KMS-11 (cell line): ENCODE results near the gene MACROD2.

Source experiments
- H2AFZ ChIP-seq: fragments of 200-600 bp; sonication (generic); 2 replicates; pipeline ENCODE4 v1.6.1; 2016; ENCODE audit warnings: antibody characterized with exemption, mixed run types, low read depth
- H3K27ac ChIP-seq: fragments of 200-600 bp; sonication (generic); 2 replicates; pipeline ENCODE4 v1.6.1; 2016; ENCODE audit warnings: mild to moderate bottlenecking, mixed run types
- H3K27me3 ChIP-seq: fragments of 200-600 bp; sonication (generic); 2 replicates; pipeline ENCODE4 v1.6.1; 2017; ENCODE audit warnings: mild to moderate bottlenecking, low read depth, mixed run types, moderate library complexity; ENCODE audit not compliant: insufficient read depth
- H3K36me3 ChIP-seq: fragments of 200-600 bp; sonication (generic); 2 replicates; pipeline ENCODE4 v1.6.1; 2017; ENCODE audit warnings: mild to moderate bottlenecking, mixed run types; ENCODE audit not compliant: insufficient read depth
- H3K4me1 ChIP-seq: fragments of 200-600 bp; sonication (generic); 2 replicates; pipeline ENCODE4 v1.6.1; 2016; ENCODE audit warnings: mild to moderate bottlenecking, low read depth, mixed run types; ENCODE audit not compliant: poor library complexity, severe bottlenecking
- H3K4me2 ChIP-seq: fragments of 200-600 bp; sonication (generic); 2 replicates; pipeline ENCODE4 v1.7.0; 2016; ENCODE audit warnings: mild to moderate bottlenecking, mixed run types
- H3K4me3 ChIP-seq: fragments of 200-600 bp; sonication (generic); IDR thresholded peaks from 2 replicates; pipeline ENCODE4 v1.6.1; 2017; ENCODE audit warnings: low read depth, low read length, mixed read lengths; ENCODE audit not compliant: insufficient read depth
- H3K79me2 ChIP-seq: fragments of 200-600 bp; sonication (generic); 2 replicates; pipeline ENCODE4 v1.6.1; 2016; ENCODE audit warnings: low read depth, mixed run types; ENCODE audit not compliant: insufficient read depth
- H3K9ac ChIP-seq: fragments of 200-600 bp; sonication (generic); 2 replicates; pipeline ENCODE4 v1.6.1; 2016; ENCODE audit warnings: mild to moderate bottlenecking, mixed run types
- H4K20me1 ChIP-seq: fragments of 200-600 bp; sonication (generic); 2 replicates; pipeline ENCODE4 v1.6.1; 2016; ENCODE audit warnings: mild to moderate bottlenecking, mixed run types; ENCODE audit not compliant: insufficient read depth
- TF ChIP-seq, protein P1 (sequence below): fragments of 200-600 bp; sonication (generic); conservative IDR thresholded peaks from 2 replicates; pipeline ENCODE4 v1.6.1; 2017; ENCODE audit warnings: low read depth, mild to moderate bottlenecking, antibody characterized with exemption, low read length, moderate library complexity, mixed read lengths

MACROD2 gene

DNA sequence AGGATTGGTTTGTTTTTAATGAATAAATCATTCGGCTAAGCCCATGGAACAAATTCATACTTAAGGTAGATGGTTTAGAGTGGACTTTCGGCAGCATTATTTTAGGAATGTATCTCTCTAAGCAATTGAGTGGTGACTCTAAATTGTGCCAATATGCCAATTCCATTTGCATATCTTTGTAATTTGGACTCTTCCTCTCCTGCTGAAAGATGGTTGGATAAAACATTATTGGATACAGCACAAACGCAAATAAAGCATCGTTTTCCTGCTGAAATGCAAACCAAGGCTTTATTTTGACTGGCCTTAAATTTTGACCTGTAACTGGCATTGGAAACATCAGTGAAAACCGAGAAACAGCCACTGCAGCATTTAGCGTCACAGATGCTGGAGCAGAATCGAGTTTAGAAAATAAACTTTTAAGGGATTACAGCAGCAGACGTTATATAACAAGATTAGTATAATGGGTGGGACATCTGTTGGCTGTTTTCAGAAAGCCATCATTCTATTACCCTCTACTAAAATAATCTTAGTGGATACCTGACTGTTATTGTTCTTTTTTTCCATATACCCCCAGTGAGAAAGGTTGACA is 1852.0 kb downstream of the MACROD2 start:
- H3K36me3 ChIP-seq: no peaks in the 10 kb centered on the region
- H4K20me1 ChIP-seq: no peaks in the 10 kb centered on the region
- H3K9ac ChIP-seq: no peak overlapping the region
- H3K4me2 ChIP-seq: no peak overlapping the region
- no peak overlapping the region for H3K27ac ChIP-seq
- H3K79me2 ChIP-seq: no peaks in the 10 kb centered on the region
- no peaks in the 10 kb centered on the region for H3K27me3 ChIP-seq
- no peaks in the 10 kb centered on the region for H3K4me1 ChIP-seq
- TF ChIP-seq, protein P1, sequence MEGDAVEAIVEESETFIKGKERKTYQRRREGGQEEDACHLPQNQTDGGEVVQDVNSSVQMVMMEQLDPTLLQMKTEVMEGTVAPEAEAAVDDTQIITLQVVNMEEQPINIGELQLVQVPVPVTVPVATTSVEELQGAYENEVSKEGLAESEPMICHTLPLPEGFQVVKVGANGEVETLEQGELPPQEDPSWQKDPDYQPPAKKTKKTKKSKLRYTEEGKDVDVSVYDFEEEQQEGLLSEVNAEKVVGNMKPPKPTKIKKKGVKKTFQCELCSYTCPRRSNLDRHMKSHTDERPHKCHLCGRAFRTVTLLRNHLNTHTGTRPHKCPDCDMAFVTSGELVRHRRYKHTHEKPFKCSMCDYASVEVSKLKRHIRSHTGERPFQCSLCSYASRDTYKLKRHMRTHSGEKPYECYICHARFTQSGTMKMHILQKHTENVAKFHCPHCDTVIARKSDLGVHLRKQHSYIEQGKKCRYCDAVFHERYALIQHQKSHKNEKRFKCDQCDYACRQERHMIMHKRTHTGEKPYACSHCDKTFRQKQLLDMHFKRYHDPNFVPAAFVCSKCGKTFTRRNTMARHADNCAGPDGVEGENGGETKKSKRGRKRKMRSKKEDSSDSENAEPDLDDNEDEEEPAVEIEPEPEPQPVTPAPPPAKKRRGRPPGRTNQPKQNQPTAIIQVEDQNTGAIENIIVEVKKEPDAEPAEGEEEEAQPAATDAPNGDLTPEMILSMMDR: no peak
- no peak overlapping the region for H2AFZ ChIP-seq
- no peak overlapping the region for H3K4me3 ChIP-seq

GRCh38 chr20:15848126-15848525 is 1852.8 kb downstream of the MACROD2 start:
- H3K4me1 ChIP-seq: no peaks in the 10 kb centered on the region
- H4K20me1 ChIP-seq: no peaks in the 10 kb centered on the region
- H3K27ac ChIP-seq: no peak overlapping the region
- no peaks in the 10 kb centered on the region for H3K79me2 ChIP-seq
- H3K4me3 ChIP-seq: no peak overlapping the region
- H3K27me3 ChIP-seq: no peaks in the 10 kb centered on the region
- TF ChIP-seq, protein P1: no peak
- H3K36me3 ChIP-seq: no peaks in the 10 kb centered on the region
- H3K9ac ChIP-seq: no peak overlapping the region
- no peak overlapping the region for H3K4me2 ChIP-seq
- no peak overlapping the region for H2AFZ ChIP-seq

DNA sequence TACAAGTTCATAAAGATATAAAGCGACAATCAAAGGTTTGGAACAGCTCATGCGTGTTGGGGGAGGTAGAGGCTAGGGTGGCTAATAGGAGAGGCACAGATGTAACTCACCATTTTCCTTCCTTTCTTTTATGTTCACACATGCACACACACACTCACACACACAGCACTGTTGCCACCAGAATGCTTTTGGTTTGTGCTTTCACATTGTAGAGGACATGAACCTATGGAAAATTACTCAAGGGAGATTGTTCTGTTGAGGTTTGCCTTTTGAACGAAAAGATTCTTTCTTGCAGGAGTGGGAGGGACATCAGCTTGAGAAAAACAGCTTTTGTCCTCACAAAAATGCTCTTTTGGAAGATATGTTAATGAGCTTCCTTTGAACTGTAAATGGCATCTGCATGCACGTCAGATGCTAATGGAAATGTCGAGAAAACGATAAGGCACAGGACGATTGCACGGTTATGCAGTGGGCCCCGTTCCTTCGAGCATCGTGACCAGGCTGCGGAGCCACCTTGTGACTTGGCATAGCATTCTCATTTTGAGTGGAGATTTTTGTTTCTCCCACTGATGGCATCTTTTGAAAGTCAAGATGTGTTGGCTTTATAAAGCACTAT is 1853.8 kb downstream of the MACROD2 start:
- H3K4me2 ChIP-seq: no peak overlapping the region
- no peaks in the 10 kb centered on the region for H3K79me2 ChIP-seq
- no peak overlapping the region for H3K27ac ChIP-seq

DNA sequence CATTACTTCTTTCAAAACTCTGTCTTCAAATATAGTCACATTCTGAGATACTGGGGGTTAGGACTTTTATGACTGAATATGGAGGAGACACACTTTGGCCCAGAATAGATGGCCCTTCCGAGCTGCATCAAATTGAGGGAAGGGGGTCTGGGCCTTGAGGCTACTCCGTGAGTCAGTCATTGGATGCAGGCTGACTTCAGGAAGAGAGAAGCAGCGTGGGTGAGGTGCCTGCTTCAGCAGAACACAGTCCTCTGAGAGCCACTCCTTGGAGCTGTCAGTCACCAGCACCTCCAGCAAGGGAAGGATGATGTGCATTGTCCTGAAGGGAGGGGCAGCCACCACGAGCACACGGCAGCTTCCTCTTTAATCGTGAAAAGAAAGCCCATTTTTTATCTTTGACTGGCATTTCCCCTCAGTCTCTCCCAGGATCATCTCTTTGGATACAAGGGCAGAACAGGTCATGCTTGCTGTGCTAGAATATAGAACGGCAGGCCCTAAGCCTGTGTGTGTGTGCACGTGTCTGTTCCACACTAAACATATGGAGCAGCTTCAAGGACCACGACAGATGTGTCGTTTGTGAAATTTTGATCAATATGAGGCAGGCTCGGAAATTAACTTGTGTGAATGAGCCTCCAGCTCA is 1856.4 kb downstream of the MACROD2 start:
- no peaks in the 10 kb centered on the region for H3K79me2 ChIP-seq
- no peaks in the 10 kb centered on the region for H4K20me1 ChIP-seq
- no peaks in the 10 kb centered on the region for H3K36me3 ChIP-seq
- TF ChIP-seq, protein P1: no peak
- no peaks in the 10 kb centered on the region for H3K4me1 ChIP-seq
- no peak overlapping the region for H3K9ac ChIP-seq
- no peaks in the 10 kb centered on the region for H3K27me3 ChIP-seq
- H3K27ac ChIP-seq: no peak overlapping the region
- no peak overlapping the region for H2AFZ ChIP-seq
- H3K4me2 ChIP-seq: no peak overlapping the region
- no peak overlapping the region for H3K4me3 ChIP-seq

More for the DNA sequence above, 1853.8 kb downstream of the MACROD2 start:
- no peaks in the 10 kb centered on the region for H3K4me1 ChIP-seq
- no peaks in the 10 kb centered on the region for H3K36me3 ChIP-seq
- no peaks in the 10 kb centered on the region for H4K20me1 ChIP-seq
- H3K27me3 ChIP-seq: no peaks in the 10 kb centered on the region
- no peak overlapping the region for H3K4me3 ChIP-seq
- TF ChIP-seq, protein P1: no peak
- no peak overlapping the region for H2AFZ ChIP-seq
- H3K9ac ChIP-seq: no peak overlapping the region
